ENCODE data around the gene ARHGEF1.

Gene ARHGEF1

DNA sequence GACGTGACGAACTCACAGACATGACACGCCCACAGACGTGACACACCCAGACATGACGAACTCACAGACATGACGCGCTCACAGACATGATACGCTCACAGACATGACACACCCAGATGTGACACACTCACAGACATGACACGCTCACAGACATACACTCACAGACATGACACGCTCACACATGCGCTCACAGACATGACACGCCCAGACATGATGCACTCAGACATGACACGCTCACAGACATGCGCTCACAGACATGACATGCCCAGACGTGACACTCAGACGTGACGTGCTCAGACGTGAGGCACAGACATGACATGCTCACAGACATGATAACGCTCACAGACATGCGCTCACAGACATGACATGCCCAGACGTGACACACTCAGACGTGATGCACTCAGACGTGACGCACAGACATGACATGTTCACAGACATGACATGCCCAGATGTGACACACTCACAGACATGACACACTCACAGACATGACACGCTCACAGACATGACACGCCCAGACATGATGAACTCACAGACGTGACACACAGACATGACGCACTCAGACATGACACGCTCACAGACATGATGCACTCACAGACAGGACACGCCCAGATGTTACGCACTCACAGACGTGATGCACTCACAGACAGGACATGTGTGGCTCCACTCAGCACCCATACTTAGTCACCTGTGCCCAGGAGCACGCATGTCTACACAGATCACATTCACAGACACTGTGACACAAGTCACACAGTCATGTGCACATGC lies 37.1 kb downstream of the ARHGEF1 start:
- no peak overlapping the region for H3K27ac ChIP-seq
- TF ChIP-seq, protein P1, sequence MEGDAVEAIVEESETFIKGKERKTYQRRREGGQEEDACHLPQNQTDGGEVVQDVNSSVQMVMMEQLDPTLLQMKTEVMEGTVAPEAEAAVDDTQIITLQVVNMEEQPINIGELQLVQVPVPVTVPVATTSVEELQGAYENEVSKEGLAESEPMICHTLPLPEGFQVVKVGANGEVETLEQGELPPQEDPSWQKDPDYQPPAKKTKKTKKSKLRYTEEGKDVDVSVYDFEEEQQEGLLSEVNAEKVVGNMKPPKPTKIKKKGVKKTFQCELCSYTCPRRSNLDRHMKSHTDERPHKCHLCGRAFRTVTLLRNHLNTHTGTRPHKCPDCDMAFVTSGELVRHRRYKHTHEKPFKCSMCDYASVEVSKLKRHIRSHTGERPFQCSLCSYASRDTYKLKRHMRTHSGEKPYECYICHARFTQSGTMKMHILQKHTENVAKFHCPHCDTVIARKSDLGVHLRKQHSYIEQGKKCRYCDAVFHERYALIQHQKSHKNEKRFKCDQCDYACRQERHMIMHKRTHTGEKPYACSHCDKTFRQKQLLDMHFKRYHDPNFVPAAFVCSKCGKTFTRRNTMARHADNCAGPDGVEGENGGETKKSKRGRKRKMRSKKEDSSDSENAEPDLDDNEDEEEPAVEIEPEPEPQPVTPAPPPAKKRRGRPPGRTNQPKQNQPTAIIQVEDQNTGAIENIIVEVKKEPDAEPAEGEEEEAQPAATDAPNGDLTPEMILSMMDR (conservative IDR thresholded peaks at IDR 0.05), result no peak

DNA sequence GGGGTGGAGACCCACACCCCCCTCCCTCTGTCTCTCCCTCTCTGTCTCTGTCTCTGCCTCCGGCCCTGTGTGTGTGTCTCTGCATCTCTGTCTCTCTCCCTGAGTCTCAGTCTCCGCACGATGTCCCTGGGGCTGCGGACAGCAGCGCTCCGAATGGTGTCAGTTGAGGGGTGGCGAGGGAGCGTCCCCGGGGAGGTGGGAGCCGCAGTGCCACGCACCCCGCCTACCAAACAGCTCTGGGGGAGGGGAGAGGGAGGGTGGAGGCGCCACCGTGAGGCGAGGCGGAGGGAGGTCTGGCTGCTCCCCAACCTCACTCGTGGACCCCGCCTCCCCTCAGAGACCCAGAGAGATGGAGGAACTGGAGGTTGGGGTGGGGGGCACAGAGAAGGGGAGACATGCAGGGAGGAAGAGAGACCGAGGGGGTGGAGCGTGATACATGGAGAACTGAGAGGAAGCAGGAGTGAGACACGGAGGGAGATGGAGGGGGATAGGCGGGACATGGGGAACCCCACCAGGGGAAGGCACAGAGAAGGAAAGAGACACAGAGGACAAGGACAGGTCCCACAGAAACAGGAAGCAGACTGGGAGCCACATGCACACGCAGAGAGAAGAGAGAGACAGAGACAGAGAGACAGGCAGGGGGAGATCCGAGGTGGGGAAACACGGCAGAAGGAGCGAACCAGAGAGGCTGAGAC lies 38.0 kb downstream of the ARHGEF1 start:
- TF ChIP-seq, protein P1 (conservative IDR thresholded peaks at IDR 0.05), result no peak

GRCh38 chr19:41921577-41922576 lies 38.9 kb downstream of the ARHGEF1 start:
- no peak overlapping the region for H3K27ac ChIP-seq
- TF ChIP-seq, protein P1 (conservative IDR thresholded peaks at IDR 0.05), result no peak

More for the DNA sequence above, 38.0 kb downstream of the ARHGEF1 start:
- no peak overlapping the region for H3K27ac ChIP-seq

GRCh38 chr19:41922585-41922984 lies 39.6 kb downstream of the ARHGEF1 start:
- TF ChIP-seq, protein P1 (conservative IDR thresholded peaks at IDR 0.05), result no peak
- H3K27ac ChIP-seq, result no peak overlapping the region

DNA sequence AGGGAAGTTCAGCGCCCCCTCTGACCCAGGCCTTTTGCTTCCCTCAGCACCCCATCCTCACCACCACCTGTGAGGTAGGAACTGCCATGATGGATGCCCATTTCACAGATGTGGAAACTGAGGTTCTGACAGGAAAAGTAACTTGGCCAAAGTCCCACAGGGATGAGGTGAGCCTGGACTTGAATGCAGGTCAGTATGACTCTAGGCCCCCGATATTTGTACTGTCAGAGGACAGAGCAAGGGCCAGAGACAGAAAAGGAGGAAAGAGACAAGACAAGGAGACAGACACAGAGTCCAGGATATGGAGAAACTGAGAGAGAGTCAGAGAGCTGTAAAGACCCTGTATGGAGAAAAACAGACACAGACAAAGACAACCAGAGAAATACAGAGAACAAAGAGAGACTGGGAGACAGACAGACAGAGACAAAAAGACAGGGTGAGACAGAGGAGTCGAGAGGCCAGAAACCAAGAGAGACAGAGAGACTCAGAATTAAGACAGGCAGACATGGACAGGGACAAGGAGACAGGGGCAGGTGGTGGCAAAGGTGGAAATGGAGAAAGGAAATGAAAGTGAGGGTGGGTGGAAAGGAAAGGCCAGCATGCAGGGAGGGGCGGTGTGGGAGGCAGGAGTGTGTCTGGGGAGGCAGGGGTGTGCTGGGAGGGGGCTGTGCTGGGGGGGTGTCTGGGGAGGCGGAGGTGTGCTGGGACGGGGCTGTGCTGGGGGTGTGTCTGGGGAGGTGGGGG lies 40.2 kb downstream of the ARHGEF1 start:
- TF ChIP-seq, protein P1 (conservative IDR thresholded peaks at IDR 0.05), result no peak
- H3K27ac ChIP-seq, result no peak overlapping the region

GRCh38 chr19:41924151-41925145 lies 41.5 kb downstream of the ARHGEF1 start:
- no peak overlapping the region for H3K27ac ChIP-seq
- TF ChIP-seq, protein P1 (conservative IDR thresholded peaks at IDR 0.05), result no peak
